Muscle layer of duodenum (tissue), 2 donors: ENCODE measurements around the gene FRMD8.

ENCODE experiments used
- H3K27ac ChIP-seq: one replicate; pipeline ENCODE4 v1.7.0; 2013; ENCODE audit warnings: mild to moderate bottlenecking, low read length
- H3K27me3 ChIP-seq: one replicate; pipeline ENCODE4 v1.7.0; 2013; ENCODE audit warnings: low read depth, mild to moderate bottlenecking, control low read depth, low read length
- H3K36me3 ChIP-seq, 2 donors: one replicate each; pipeline ENCODE4 v1.7.0; 2013; ENCODE audit warnings: low read length in 2 of 2, control low read depth in 1 of 2, mild to moderate bottlenecking in 1 of 2; ENCODE audit not compliant: insufficient read depth in 2 of 2, control insufficient read depth in 1 of 2
- H3K4me1 ChIP-seq, 2 donors: one replicate each; pipeline ENCODE4 v1.7.0; 2013; ENCODE audit warnings: low read length in 2 of 2, mild to moderate bottlenecking in 2 of 2, control low read depth in 1 of 2, moderate library complexity in 1 of 2; ENCODE audit not compliant: insufficient read depth in 2 of 2, control insufficient read depth in 1 of 2
- H3K4me3 ChIP-seq, 2 donors: one replicate each; pipeline ENCODE4 v1.7.0; 2013; ENCODE audit warnings: low read length in 2 of 2, low read depth in 1 of 2, mild to moderate bottlenecking in 1 of 2
- H3K9me3 ChIP-seq, 2 donors: one replicate each; pipeline ENCODE4 v1.7.0; 2013; ENCODE audit warnings: low read length in 2 of 2, control low read depth in 1 of 2, mild to moderate bottlenecking in 1 of 2; ENCODE audit not compliant: control insufficient read depth in 1 of 2
- donor health status: healthy.

Gene FRMD8

GRCh38 chr11:65377036-65377435 is 9.4 kb upstream of the FRMD8 start:
- peaks cover 0 to 3% of the 10 kb centered on the region in 2 donors for H3K36me3 ChIP-seq
- H3K27me3 ChIP-seq, result no peaks in the 10 kb centered on the region
- H3K9me3 ChIP-seq, result no peaks in the 10 kb centered on the region
- H3K4me3 ChIP-seq, result no peak overlapping the region
- H3K27ac ChIP-seq, result no peak overlapping the region
- peaks cover 0 to 5% of the 10 kb centered on the region in 2 donors for H3K4me1 ChIP-seq

- peaks cover 0 to 6% of the 10 kb centered on the region in 2 donors for H3K36me3 ChIP-seq
- H3K27me3 ChIP-seq, result no peaks in the 10 kb centered on the region
- H3K4me3 ChIP-seq, result no peak overlapping the region
- H3K4me1 ChIP-seq, result peaks cover 2 to 5% of the 10 kb centered on the region in 2 donors
- H3K27ac ChIP-seq, result no peak overlapping the region
- no peaks in the 10 kb centered on the region for H3K9me3 ChIP-seq
Observed at GRCh38 chr11:65377777-65378176, 8.7 kb upstream of the FRMD8 start.

GRCh38 chr11:65378208-65378927 is 8.1 kb upstream of the FRMD8 start:
- Histone ChIP-seq H3K27ac (no peak overlapping the region), H3K4me1 (peaks cover 7 to 11% of the 10 kb centered on the region in 2 donors), H3K36me3 (peaks cover 0 to 7% of the 10 kb centered on the region in 2 donors), H3K9me3 (no peaks in the 10 kb centered on the region), H3K27me3 (no peaks in the 10 kb centered on the region), H3K4me3 (no peak overlapping the region)

GRCh38 chr11:65378928-65379638 is 7.4 kb upstream of the FRMD8 start:
- no peak overlapping the region for H3K4me3 ChIP-seq
- H3K4me1 ChIP-seq, result peaks cover 11 to 12% of the 10 kb centered on the region in 2 donors
- no peak overlapping the region for H3K27ac ChIP-seq
- peaks cover 0 to 7% of the 10 kb centered on the region in 2 donors for H3K36me3 ChIP-seq
- H3K27me3 ChIP-seq, result no peaks in the 10 kb centered on the region
- H3K9me3 ChIP-seq, result no peaks in the 10 kb centered on the region

GRCh38 chr11:65379698-65380459 is 6.6 kb upstream of the FRMD8 start:
- peaks cover 12 to 15% of the 10 kb centered on the region in 2 donors for H3K4me1 ChIP-seq
- no peak overlapping the region for H3K27ac ChIP-seq
- no peak overlapping the region for H3K4me3 ChIP-seq
- H3K36me3 ChIP-seq, result peaks cover 0 to 7% of the 10 kb centered on the region in 2 donors
- H3K9me3 ChIP-seq, result no peaks in the 10 kb centered on the region
- no peaks in the 10 kb centered on the region for H3K27me3 ChIP-seq

- Histone ChIP-seq H3K36me3 (peaks cover 0 to 7% of the 10 kb centered on the region in 2 donors), H3K27me3 (no peaks in the 10 kb centered on the region), H3K4me3 (no peak overlapping the region), H3K27ac (no peak overlapping the region), H3K4me1 (peaks cover 12 to 15% of the 10 kb centered on the region in 2 donors), H3K9me3 (no peaks in the 10 kb centered on the region)
Observed at GRCh38 chr11:65380460-65381119, 5.8 kb upstream of the FRMD8 start.

GRCh38 chr11:65381716-65382032 is 4.8 kb upstream of the FRMD8 start:
- H3K27me3 ChIP-seq, result no peaks in the 10 kb centered on the region
- no peaks in the 10 kb centered on the region for H3K9me3 ChIP-seq
- H3K36me3 ChIP-seq, result peaks cover 0 to 7% of the 10 kb centered on the region in 2 donors
- peak overlapping the region; percentile 99 for H3K27ac ChIP-seq
- H3K4me3 ChIP-seq, result peak overlapping the region; percentile 65 to 70
- H3K4me1 ChIP-seq, result peaks cover 12 to 15% of the 10 kb centered on the region in 2 donors

- H3K4me1 ChIP-seq, result peaks cover 12 to 15% of the 10 kb centered on the region in 2 donors
Observed at GRCh38 chr11:65382033-65382803, 4.2 kb upstream of the FRMD8 start, which contains the start of gene SLC25A45. Gene SLC25A45, minus strand, starts transcription at chr11:65382646. Its CDS starts 695 bp downstream, at chr11:65381951.

GRCh38 chr11:65382804-65383368 is 3.6 kb upstream of the FRMD8 start:
- H3K36me3 ChIP-seq, result peaks cover 0 to 7% of the 10 kb centered on the region in 2 donors
- peak overlapping the region; percentile 99 for H3K27ac ChIP-seq
- peaks cover 15% of the 10 kb centered on the region in 2 donors for H3K4me1 ChIP-seq
- H3K27me3 ChIP-seq, result no peaks in the 10 kb centered on the region
- no peaks in the 10 kb centered on the region for H3K9me3 ChIP-seq
- H3K4me3 ChIP-seq, result peak overlapping the region; percentile 65 to 70

More at GRCh38 chr11:65382033-65382803, 4.2 kb upstream of the FRMD8 start, which contains the start of gene SLC25A45:
- Histone ChIP-seq H3K27ac (peak within 1 kb of the TSS; percentile 99), H3K9me3 (no peaks in the 10 kb centered on the region), H3K36me3 (peaks cover 0 to 7% of the 10 kb centered on the region in 2 donors), H3K27me3 (no peaks in the 10 kb centered on the region), H3K4me3 (peak within 1 kb of the TSS; percentile 65 to 70)

- peak overlapping the region; percentile 45 for H3K27ac ChIP-seq
- H3K4me1 ChIP-seq, result peaks cover 15 to 24% of the 10 kb centered on the region in 2 donors
- H3K27me3 ChIP-seq, result no peaks in the 10 kb centered on the region
- no peaks in the 10 kb centered on the region for H3K9me3 ChIP-seq
- H3K4me3 ChIP-seq, result no peak overlapping the region
- H3K36me3 ChIP-seq, result peaks cover 3 to 7% of the 10 kb centered on the region in 2 donors
Observed at GRCh38 chr11:65383778-65384177, 2.7 kb upstream of the FRMD8 start.
